DOHH2 (cell line): Measurements from ENCODE around the gene PRMT7.

Source experiments
- H3F3A ChIP-seq: fragments of 200-600 bp; sonication (generic), shearing (Covaris generic); 2 replicates; pipeline ENCODE4 v1.6.0; 2016; ENCODE audit warnings: antibody characterized with exemption, mild to moderate bottlenecking; ENCODE audit not compliant: control insufficient read depth, insufficient read depth
- H3K27ac ChIP-seq: fragments of 200-600 bp; sonication (generic); 2 replicates; pipeline ENCODE4 v1.5.1; 2014; ENCODE audit warnings: low read depth, mild to moderate bottlenecking, low read length, moderate library complexity
- H3K27me3 ChIP-seq: fragments of 200-600 bp; sonication (generic); 2 replicates; pipeline ENCODE4 v1.6.1; 2014; ENCODE audit warnings: mild to moderate bottlenecking, low read length, mixed read lengths; ENCODE audit not compliant: control insufficient read depth
- H3K36me3 ChIP-seq: fragments of 200-600 bp; sonication (generic); 2 replicates; pipeline ENCODE4 v1.6.1; 2014; ENCODE audit warnings: mild to moderate bottlenecking, low read length, moderate library complexity, mixed read lengths; ENCODE audit not compliant: control insufficient read depth
- H3K4me1 ChIP-seq: fragments of 200-600 bp; sonication (generic); 2 replicates; pipeline ENCODE4 v1.6.1; 2014; ENCODE audit warnings: mild to moderate bottlenecking, low read length, mixed read lengths; ENCODE audit not compliant: control insufficient read depth
- H3K4me2 ChIP-seq: fragments of 200-600 bp; sonication (generic); 2 replicates; pipeline ENCODE4 v1.6.0; 2014; ENCODE audit warnings: mild to moderate bottlenecking, low read length, moderate library complexity
- H3K4me3 ChIP-seq: fragments of 200-600 bp; sonication (generic); 2 replicates; pipeline ENCODE4 v1.5.1; 2014; ENCODE audit warnings: mild to moderate bottlenecking, low read length, mixed read lengths
- H3K79me2 ChIP-seq: fragments of 200-600 bp; sonication (generic); 2 replicates; pipeline ENCODE4 v1.6.1; 2014; ENCODE audit warnings: mild to moderate bottlenecking, low read length, mixed read lengths; ENCODE audit not compliant: control insufficient read depth
- H3K9me2 ChIP-seq: fragments of 200-600 bp; sonication (generic); replicated peaks from 2 replicates; pipeline ENCODE4 v1.6.1; 2014; ENCODE audit warnings: mild to moderate bottlenecking, low read length, mixed read lengths; ENCODE audit not compliant: control insufficient read depth
- H3K9me3 ChIP-seq: fragments of 200-600 bp; sonication (generic); 2 replicates; pipeline ENCODE4 v1.6.1; 2014; ENCODE audit warnings: antibody characterized with exemption, low read length, mixed read lengths; ENCODE audit not compliant: control insufficient read depth, insufficient read depth
- H4K20me1 ChIP-seq: fragments of 200-600 bp; sonication (generic); 2 replicates; pipeline ENCODE4 v1.6.0; 2014; ENCODE audit warnings: low read depth, mild to moderate bottlenecking, antibody characterized with exemption, low read length, moderate library complexity; ENCODE audit not compliant: control insufficient read depth, insufficient read depth
- EZH2phosphoT487 ChIP-seq: fragments of 200-600 bp; sonication (generic); IDR thresholded peaks from 2 replicates; pipeline ENCODE4 v1.6.1; 2017; ENCODE audit warnings: borderline replicate concordance, mild to moderate bottlenecking, antibody characterized with exemption, low read length, moderate library complexity, mixed read lengths
- TF ChIP-seq, protein P1 (sequence below): fragments of 200-600 bp; sonication (generic); IDR thresholded peaks from one replicate; pipeline ENCODE4 v1.5.1; 2014; ENCODE audit warnings: antibody characterized with exemption, mild to moderate bottlenecking, low read depth, low read length; ENCODE audit not compliant: poor library complexity, severe bottlenecking

Gene PRMT7

DNA sequence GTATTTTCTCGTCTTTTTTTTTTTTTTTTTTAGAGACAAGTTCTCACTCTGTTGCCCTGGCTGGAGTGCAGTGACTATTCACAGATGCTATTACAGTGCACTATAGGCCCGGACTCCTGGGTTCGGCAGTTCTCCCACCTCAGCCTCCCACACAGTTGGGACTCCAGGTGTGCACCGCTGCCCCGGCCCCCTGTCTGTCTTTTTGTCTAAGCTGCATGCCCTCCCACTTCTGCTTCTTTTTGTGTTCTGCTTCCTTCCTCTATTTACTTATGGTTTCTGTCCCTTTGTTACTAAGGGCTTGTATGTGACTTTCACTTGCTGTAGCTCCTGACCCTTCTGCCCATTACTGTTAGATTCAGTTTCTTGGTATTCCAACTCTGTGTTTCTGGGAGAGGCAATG is 26.0 kb upstream of the PRMT7 start:
- no peak for TF ChIP-seq EZH2phosphoT487
- TF ChIP-seq, protein P1, sequence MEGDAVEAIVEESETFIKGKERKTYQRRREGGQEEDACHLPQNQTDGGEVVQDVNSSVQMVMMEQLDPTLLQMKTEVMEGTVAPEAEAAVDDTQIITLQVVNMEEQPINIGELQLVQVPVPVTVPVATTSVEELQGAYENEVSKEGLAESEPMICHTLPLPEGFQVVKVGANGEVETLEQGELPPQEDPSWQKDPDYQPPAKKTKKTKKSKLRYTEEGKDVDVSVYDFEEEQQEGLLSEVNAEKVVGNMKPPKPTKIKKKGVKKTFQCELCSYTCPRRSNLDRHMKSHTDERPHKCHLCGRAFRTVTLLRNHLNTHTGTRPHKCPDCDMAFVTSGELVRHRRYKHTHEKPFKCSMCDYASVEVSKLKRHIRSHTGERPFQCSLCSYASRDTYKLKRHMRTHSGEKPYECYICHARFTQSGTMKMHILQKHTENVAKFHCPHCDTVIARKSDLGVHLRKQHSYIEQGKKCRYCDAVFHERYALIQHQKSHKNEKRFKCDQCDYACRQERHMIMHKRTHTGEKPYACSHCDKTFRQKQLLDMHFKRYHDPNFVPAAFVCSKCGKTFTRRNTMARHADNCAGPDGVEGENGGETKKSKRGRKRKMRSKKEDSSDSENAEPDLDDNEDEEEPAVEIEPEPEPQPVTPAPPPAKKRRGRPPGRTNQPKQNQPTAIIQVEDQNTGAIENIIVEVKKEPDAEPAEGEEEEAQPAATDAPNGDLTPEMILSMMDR: no peak
- H3K4me3 ChIP-seq: peak overlapping the region; percentile 62
- no peaks in the 10 kb centered on the region for H3K27me3 ChIP-seq
- peaks cover 75% of the 10 kb centered on the region for H3K79me2 ChIP-seq
- H3K36me3 ChIP-seq: peaks cover 85% of the 10 kb centered on the region
- H4K20me1 ChIP-seq: no peaks in the 10 kb centered on the region
- H3K27ac ChIP-seq: peak overlapping the region; percentile 93
- H3K9me2 ChIP-seq: no peaks in the 10 kb centered on the region
- peak overlapping the region; percentile 82 for H3K4me2 ChIP-seq
- H3K4me1 ChIP-seq: peaks cover 92% of the 10 kb centered on the region
- H3K9me3 ChIP-seq: no peaks in the 10 kb centered on the region
- peaks cover 31% of the 10 kb centered on the region for H3F3A ChIP-seq

DNA sequence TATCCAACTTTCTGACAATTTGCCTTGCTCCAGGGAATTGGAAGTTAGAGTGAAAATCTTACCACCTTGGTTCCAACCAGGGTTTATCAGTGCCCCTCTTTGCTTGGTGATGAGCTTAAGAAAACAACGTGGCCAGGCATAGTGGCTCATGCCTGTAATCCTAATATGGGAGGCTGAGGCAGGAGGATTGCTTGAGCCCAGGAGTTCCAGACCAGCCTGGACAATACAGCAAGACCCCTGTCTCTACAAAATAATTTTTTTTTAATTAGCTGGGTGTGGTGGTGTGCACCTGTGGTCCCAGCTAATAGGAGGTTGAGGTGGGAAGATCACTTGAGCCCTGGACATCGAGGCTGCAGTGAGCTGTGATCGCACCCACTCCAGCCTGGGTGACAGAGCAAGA is 25.1 kb upstream of the PRMT7 start:
- H3K9me2 ChIP-seq: no peaks in the 10 kb centered on the region
- peak overlapping the region; percentile 62 for H3K4me3 ChIP-seq
- no peaks in the 10 kb centered on the region for H4K20me1 ChIP-seq
- H3K36me3 ChIP-seq: peaks cover 89% of the 10 kb centered on the region
- no peak for TF ChIP-seq EZH2phosphoT487
- TF ChIP-seq, protein P1: no peak
- H3K4me1 ChIP-seq: peaks cover 86% of the 10 kb centered on the region
- H3K27me3 ChIP-seq: no peaks in the 10 kb centered on the region
- H3F3A ChIP-seq: peaks cover 26% of the 10 kb centered on the region
- H3K79me2 ChIP-seq: peaks cover 69% of the 10 kb centered on the region
- H3K4me2 ChIP-seq: peak overlapping the region; percentile 82
- peak overlapping the region; percentile 93 for H3K27ac ChIP-seq
- H3K9me3 ChIP-seq: no peaks in the 10 kb centered on the region

DNA sequence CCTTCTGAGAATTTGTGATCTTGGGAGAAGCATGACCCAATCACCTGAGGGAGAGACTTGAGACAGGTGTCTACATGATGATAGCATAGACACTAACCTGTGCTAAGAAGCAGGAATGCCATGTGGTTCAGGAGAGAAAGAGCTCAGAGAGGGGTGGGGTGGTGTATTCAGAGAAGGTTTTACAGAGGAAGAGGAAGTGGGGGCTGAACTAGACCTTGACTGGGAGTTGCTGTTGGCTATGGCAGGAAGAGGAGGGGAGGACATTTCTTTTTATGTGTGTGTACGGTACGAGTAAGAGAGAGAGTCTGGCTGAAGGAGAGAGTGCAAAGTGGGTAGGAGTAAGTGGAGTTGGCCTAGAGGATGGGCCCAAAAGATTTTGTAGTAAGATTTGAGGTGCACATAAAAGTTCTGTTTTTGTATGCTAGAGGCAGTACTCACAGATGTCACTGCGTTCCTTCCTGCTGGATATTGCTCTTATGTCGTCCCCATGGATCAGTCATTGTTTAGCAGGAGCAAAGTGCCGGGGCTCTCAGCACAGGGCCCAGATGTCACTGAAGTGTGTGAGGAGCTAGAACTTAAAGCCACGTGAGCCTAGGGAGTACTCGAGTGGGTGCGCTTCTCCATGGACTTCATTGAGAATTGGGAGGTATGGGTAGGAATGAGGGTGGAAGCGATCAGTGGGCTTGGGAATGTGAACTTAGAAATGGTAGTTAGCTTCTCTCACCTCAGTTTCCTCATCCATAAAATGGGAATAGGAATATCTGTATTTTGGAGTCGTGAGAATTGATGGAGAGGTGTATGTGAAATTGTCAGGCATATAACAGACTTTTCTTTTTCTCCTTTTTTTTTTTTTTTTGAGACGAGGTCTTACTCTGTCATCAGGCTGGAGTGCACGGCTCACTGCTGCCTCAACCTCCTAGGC is 24.4 kb upstream of the PRMT7 start:
- Histone ChIP-seq H3K4me3 (peak overlapping the region; percentile 62), H3K4me2 (peak overlapping the region; percentile 82), H3K36me3 (peaks cover 90% of the 10 kb centered on the region), H3K27ac (peak overlapping the region; percentile 93), H3K9me2 (no peaks in the 10 kb centered on the region), H3K27me3 (no peaks in the 10 kb centered on the region), H3F3A (peaks cover 26% of the 10 kb centered on the region), H4K20me1 (no peaks in the 10 kb centered on the region), H3K9me3 (no peaks in the 10 kb centered on the region), H3K4me1 (peaks cover 79% of the 10 kb centered on the region), H3K79me2 (peaks cover 62% of the 10 kb centered on the region)
- TF ChIP-seq, protein P1: no peak
- TF ChIP-seq EZH2phosphoT487: no peak
